Measurements from ENCODE around the gene IGSF23. TPM values are rescaled to one million over a fixed set of nuclear protein-coding genes. Genes with fewer than 3 reads are reported as not detected.
"Not testable (repeated sequence)": the region's sequence is repeated elsewhere in the genome, so short reads cannot be mapped to it uniquely, and the experiment has no call there.

Gene IGSF23
- polyA plus RNA-seq, 3 donors from 2014 or later: not detected

- Mint-ChIP-seq H3K27me3 (ENCODE audit: low read depth in 3 of 3) (peaks cover 0 to 2% (median 0%) of the 10 kb centered on the region in 3 donors), H3K36me3 (peaks cover 0 to 3% (median 0%) of the 10 kb centered on the region in 3 donors), H3K4me3 (no peak overlapping the region), H3K27ac (peak overlapping the region in 1 of 6 donors; percentile 35), H3K9me3 (no peaks in the 10 kb centered on the region), H3K4me1 (no peaks in the 10 kb centered on the region)
- DNase-seq: no peak
These were observed 49.5 kb downstream of the IGSF23 start for GRCh38 chr19:44662691-44663385.

GRCh38 chr19:44663996-44664395, 50.6 kb downstream of the IGSF23 start:
- no peak for DNase-seq
- Mint-ChIP-seq H3K27ac (no peak overlapping the region), H3K27me3 (ENCODE audit: low read depth in 3 of 3) (peaks cover 0 to 2% (median 0%) of the 10 kb centered on the region in 3 donors), H3K9me3 (no peaks in the 10 kb centered on the region), H3K4me1 (no peaks in the 10 kb centered on the region), H3K4me3 (no peak overlapping the region), H3K36me3 (peaks cover 0 to 3% (median 0%) of the 10 kb centered on the region in 3 donors)

GRCh38 chr19:44664976-44665375, 51.6 kb downstream of the IGSF23 start:
- Mint-ChIP-seq H3K4me3 (no peak overlapping the region), H3K9me3 (no peaks in the 10 kb centered on the region), H3K36me3 (peaks cover 0 to 3% (median 0%) of the 10 kb centered on the region in 3 donors), H3K27me3 (ENCODE audit: low read depth in 3 of 3) (peaks cover 0 to 2% (median 0%) of the 10 kb centered on the region in 3 donors), H3K4me1 (no peaks in the 10 kb centered on the region), H3K27ac (no peak overlapping the region)
- no peak for DNase-seq

- H3K9me3 Mint-ChIP-seq: no peaks in the 10 kb centered on the region
- peaks cover 0 to 3% (median 0%) of the 10 kb centered on the region in 3 donors for H3K36me3 Mint-ChIP-seq
- H3K4me1 Mint-ChIP-seq: no peaks in the 10 kb centered on the region
- H3K27ac Mint-ChIP-seq: no peak overlapping the region
- H3K4me3 Mint-ChIP-seq: no peak overlapping the region
- no peak for DNase-seq
- peaks cover 0 to 2% (median 0%) of the 10 kb centered on the region in 3 donors for H3K27me3 Mint-ChIP-seq (ENCODE audit: low read depth in 3 of 3)
These were observed 53.6 kb downstream of the IGSF23 start for GRCh38 chr19:44666852-44667556.

- no peak overlapping the region for H3K4me3 Mint-ChIP-seq
- no peaks in the 10 kb centered on the region for H3K27me3 Mint-ChIP-seq (ENCODE audit: low read depth in 3 of 3)
- H3K27ac Mint-ChIP-seq: peak overlapping the region in 1 of 6 donors; percentile 38
- no peak for DNase-seq
- no peaks in the 10 kb centered on the region for H3K36me3 Mint-ChIP-seq
- no peaks in the 10 kb centered on the region for H3K4me1 Mint-ChIP-seq
- no peaks in the 10 kb centered on the region for H3K9me3 Mint-ChIP-seq
These were observed 55.8 kb downstream of the IGSF23 start for GRCh38 chr19:44668985-44669764.

GRCh38 chr19:44670027-44670426, 56.7 kb downstream of the IGSF23 start:
- not testable (repeated sequence) for H3K36me3 Mint-ChIP-seq; H3K4me3 Mint-ChIP-seq; H3K27ac Mint-ChIP-seq; DNase-seq; H3K9me3 Mint-ChIP-seq; H3K27me3 Mint-ChIP-seq (ENCODE audit: low read depth in 3 of 3); H3K4me1 Mint-ChIP-seq

- H3K27me3 Mint-ChIP-seq (ENCODE audit: low read depth in 3 of 3): peaks cover 0 to 7% (median 2%) of the 10 kb centered on the region in 3 donors
- no peaks in the 10 kb centered on the region for H3K36me3 Mint-ChIP-seq
- H3K27ac Mint-ChIP-seq: no peak within 1 kb of the TSS
- H3K9me3 Mint-ChIP-seq: no peaks in the 10 kb centered on the region
- no peak within 1 kb of the TSS for H3K4me3 Mint-ChIP-seq
- DNase-seq: no peak
- no peaks in the 10 kb centered on the region for H3K4me1 Mint-ChIP-seq
These were observed 58.0 kb downstream of the IGSF23 start, which contains the start of gene CEACAM19 for GRCh38 chr19:44671400-44671799. CEACAM19 (plus strand) TSS chr19:44671482; CDS start chr19:44671932, 450 bp downstream.

GRCh38 chr19:44672226-44672625, 58.9 kb downstream of the IGSF23 start:
- Mint-ChIP-seq H3K27me3 (ENCODE audit: low read depth in 3 of 3) (peaks cover 0 to 7% (median 2%) of the 10 kb centered on the region in 3 donors), H3K36me3 (peaks cover 0 to 2% (median 2%) of the 10 kb centered on the region in 3 donors), H3K4me1 (no peaks in the 10 kb centered on the region), H3K4me3 (no peak overlapping the region), H3K9me3 (no peaks in the 10 kb centered on the region), H3K27ac (no peak overlapping the region)
- DNase-seq: no peak

- DNase-seq: no peak
- Mint-ChIP-seq H3K27ac (no peak overlapping the region), H3K36me3 (peaks cover 0 to 5% (median 2%) of the 10 kb centered on the region in 3 donors), H3K27me3 (ENCODE audit: low read depth in 3 of 3) (peaks cover 0 to 7% (median 2%) of the 10 kb centered on the region in 3 donors), H3K4me1 (no peaks in the 10 kb centered on the region), H3K9me3 (no peaks in the 10 kb centered on the region), H3K4me3 (no peak overlapping the region)
These were observed 60.1 kb downstream of the IGSF23 start for GRCh38 chr19:44673510-44673909.

- Mint-ChIP-seq H3K27ac (no peak overlapping the region), H3K4me3 (no peak overlapping the region), H3K4me1 (no peaks in the 10 kb centered on the region), H3K9me3 (no peaks in the 10 kb centered on the region), H3K36me3 (peaks cover 0 to 5% (median 2%) of the 10 kb centered on the region in 3 donors), H3K27me3 (ENCODE audit: low read depth in 3 of 3) (peaks cover 0 to 7% (median 2%) of the 10 kb centered on the region in 3 donors)
- no peak for DNase-seq
These were observed 62.2 kb downstream of the IGSF23 start for GRCh38 chr19:44675521-44675920.

- H3K27ac Mint-ChIP-seq: no peak overlapping the region
- H3K9me3 Mint-ChIP-seq: no peaks in the 10 kb centered on the region
- no peaks in the 10 kb centered on the region for H3K4me1 Mint-ChIP-seq
- H3K4me3 Mint-ChIP-seq: no peak overlapping the region
- H3K36me3 Mint-ChIP-seq: peaks cover 0 to 5% (median 2%) of the 10 kb centered on the region in 3 donors
- peaks cover 0 to 7% (median 2%) of the 10 kb centered on the region in 3 donors for H3K27me3 Mint-ChIP-seq (ENCODE audit: low read depth in 3 of 3)
- no peak for DNase-seq
These were observed 63.9 kb downstream of the IGSF23 start for GRCh38 chr19:44677019-44677811.

GRCh38 chr19:44680536-44680935, 67.2 kb downstream of the IGSF23 start:
- Mint-ChIP-seq H3K27me3 (ENCODE audit: low read depth in 3 of 3) (peaks cover 2 to 4% (median 2%) of the 10 kb centered on the region in 3 donors), H3K36me3 (peaks cover 0 to 7% (median 5%) of the 10 kb centered on the region in 3 donors), H3K4me3 (no peak overlapping the region), H3K9me3 (no peaks in the 10 kb centered on the region), H3K4me1 (no peaks in the 10 kb centered on the region), H3K27ac (no peak overlapping the region)
- DNase-seq: no peak

Data from immature natural killer cell (primary cell).